A549 (cell line): ENCODE data around the gene PCDHB14. TPM values are rescaled to one million over a fixed set of nuclear protein-coding genes. Genes with fewer than 3 reads are reported as not detected.
"Not testable (repeated sequence)": the region's sequence is repeated elsewhere in the genome, so short reads cannot be mapped to it uniquely, and the experiment has no call there.

Experiments
- ATAC-seq, 2 experiments: fragments of 200-7000 bp in 1 of 2; fragments of >200 bp in 1 of 2; cut with Nextera tagmentation in 1 of 2; cut with Tn5 transposase in 1 of 2; 3 replicates each; pipeline versions ENCODE4 v1.8.0 to v1.9.1; 2018 to 2020; ENCODE audit warnings: mild to moderate bottlenecking in 1 of 2, moderate library complexity in 1 of 2
- CTCF ChIA-PET: fragments of 300-600 bp; sonication (Branson Sonifier 250); formaldehyde crosslinking; extraction: SDS; loops from one replicate; lab custom pipeline; 2021; ENCODE audit warnings: antibody characterized with exemption, inconsistent platforms; lab: Yijun Ruan, JAX
- POLR2A ChIA-PET: fragments of 350-600 bp; formaldehyde crosslinking; extraction: SDS; loops from one replicate; lab custom pipeline; 2021; ENCODE audit warnings: antibody characterized with exemption, inconsistent platforms; lab: Yijun Ruan, JAX
- DNase-seq, 2 experiments: peaks; one replicate each; pipeline versions ENCODE4 v3.0.0 to v3.0.0-alpha.2; 2011 to 2016; ENCODE audit warnings: low read depth in 1 of 2, low spot score in 1 of 2
- FAIRE-seq: peaks from 2 replicates; lab custom pipeline; 2011; peaks lifted over from hg19 to GRCh38; lab: Jason Lieb, UNC
- H3K27ac ChIP-seq, 2 experiments: fragments of >200 bp; sonication (Bioruptor Twin); formaldehyde crosslinking; 3 replicates each; pipeline ENCODE4 v1.5.1; 2016 to 2017
- H3K4me1 ChIP-seq: fragments of >200 bp; sonication (Bioruptor Twin); formaldehyde crosslinking; 3 replicates; pipeline ENCODE4 v1.6.1; 2016
- H3K4me2 ChIP-seq: fragments of >200 bp; sonication (Bioruptor Twin); formaldehyde crosslinking; 3 replicates; pipeline ENCODE4 v1.6.1; 2016
- H3K4me3 ChIP-seq: fragments of >200 bp; sonication (Bioruptor Twin); formaldehyde crosslinking; 3 replicates; pipeline ENCODE4 v1.5.1; 2016
- H3K9me3 ChIP-seq: fragments of >200 bp; sonication (Bioruptor Twin); formaldehyde crosslinking; 3 replicates; pipeline ENCODE4 v1.6.1; 2016
- CTCF ChIP-seq: fragments of >200 bp; sonication (Bioruptor Twin); formaldehyde crosslinking; IDR thresholded peaks from 3 replicates; pipeline ENCODE4 v1.5.1; 2016
- E2F6 ChIP-seq: IDR thresholded peaks from 2 replicates; pipeline ENCODE4 v1.6.1; 2012; ENCODE audit warnings: low read depth, borderline replicate concordance
- FOSL2 ChIP-seq, 2 experiments: fragments of 450-650 bp in 1 of 2; fragments of >200 bp in 1 of 2; sonication (Bioruptor Twin) in 1 of 2; formaldehyde crosslinking; IDR thresholded peaks; 2 replicates each; pipeline versions ENCODE4 v1.5.0 to v1.6.1; 2016 to 2020; ENCODE audit warnings: mild to moderate bottlenecking in 1 of 2, moderate library complexity in 1 of 2
- HDAC2 ChIP-seq: fragments of 200-600 bp; sonication (generic); IDR thresholded peaks from 2 replicates; pipeline ENCODE4 v1.6.1; 2016
- MAX ChIP-seq: IDR thresholded peaks from 2 replicates; pipeline ENCODE4 v1.6.1; 2012
- POLR2AphosphoS2 ChIP-seq: conservative IDR thresholded peaks from 2 replicates; pipeline ENCODE4 v1.6.1; 2012; ENCODE audit warnings: low read length, improper control_type of control experiment, inconsistent platforms
- RAD21 ChIP-seq, 2 experiments: fragments of >200 bp in 1 of 2; sonication (Bioruptor Twin) in 1 of 2; formaldehyde crosslinking in 1 of 2; IDR thresholded peaks in 1 of 2; conservative IDR thresholded peaks in 1 of 2; 2 replicates in 1 of 2; 3 replicates in 1 of 2; pipeline ENCODE4 v1.6.1; 2012 to 2018; ENCODE audit warnings: inconsistent platforms in 1 of 2
- WGBS: methylation state at CpG from one replicate; pipeline ENCODE4 v1.1.6; 2017; ENCODE audit errors: missing lambda C conversion rate; 5-methylcytosine and 5-hydroxymethylcytosine counted together
- polyA minus RNA-seq: library from RNA; depleted of rRNA, polyadenylated mRNA; stranded (reverse); fragments of >200 nt; gene quantifications from 2 replicates; pipeline ENCODE4 v1.2.3, GENCODE V29; 2011; rRNA and poly(A)+ RNA removed
- polyA plus RNA-seq, 4 experiments: library from polyadenylated mRNA; depleted of rRNA in 3 of 4; stranded (reverse); fragments of >200 nt; fragmentation: RNase III in 1 of 4; extraction: RNeasy Plus Mini Kit Qiagen cat#74134 plus additional on column Dnase treatment in 1 of 4; gene quantifications; 2 replicates in 3 of 4; 3 replicates in 1 of 4; pipeline ENCODE4 v1.2.3, GENCODE V29; 2011 to 2017

PCDHB14 gene
- 0.13 and 0.14 TPM in 2 replicates for polyA plus RNA-seq (2011; rRNA removed)
- polyA plus RNA-seq (2012; cell fraction: cytosol; rRNA removed): 0.08 TPM in 2 replicates
- 0.32 and 0.72 TPM in 2 replicates for polyA plus RNA-seq (2012; cell fraction: nucleus; rRNA removed)
- 0.05 to 0.12 TPM (median 0.09 TPM) in 3 replicates for polyA plus RNA-seq (2017; fragmentation: RNase III; extraction: RNeasy Plus Mini Kit Qiagen cat#74134 plus additional on column Dnase treatment)
- polyA minus RNA-seq: not detected in 2 replicates

GRCh38 chr5:141223112-141223783 lies at the start of gene PCDHB14:
Gene PCDHB14, plus strand, starts transcription at chr5:141223343. Its CDS starts 163 bp downstream, at chr5:141223506.
- 8% methylated on average over 15 of the region's 15 CpGs for WGBS
- FAIRE-seq (no peak), DNase-seq (peak in 1 of 2 experiments; percentile 36), ATAC-seq (peak in 1 of 2 experiments; percentile 69; a peak in 3 of 6 replicates)
- Histone ChIP-seq H3K27ac (no peak within 1 kb of the TSS), H3K4me1 (no peaks in the 10 kb centered on the region), H3K4me3 (peak within 1 kb of the TSS; percentile 17; the same call in 1 of the 3 replicates), H3K4me2 (peak within 1 kb of the TSS; percentile 55), H3K9me3 (peaks cover 30% of the 10 kb centered on the region)
- ChIA-PET CTCF (interaction anchor here (0.6 to 1.8 kb wide), 14 partner anchors 9 to 395 kb away, joined by 3 to 13 read pairs (median 4); partner anchors contain the start of genes DIAPH1, PCDHA6, PCDHB11 and PCDHB13), POLR2A (interaction anchor here (1.0 kb wide), 1 partner anchor 139 kb away, joined by 3 read pairs; no protein-coding TSS in a partner anchor)
- TF ChIP-seq RAD21 (conservative IDR thresholded peaks at IDR 0.05 in 1 of 2, IDR thresholded peaks at IDR 0.05 in 1 of 2): peak; percentile 49 to 55
- TF ChIP-seq E2F6: no peak
- TF ChIP-seq CTCF: peak; percentile 32; the same call in 2 of the 3 replicates

- peaks cover 18% of the 10 kb centered on the region; the same call in 2 of the 3 replicates for H3K9me3 ChIP-seq
- ATAC-seq, H3K4me3 ChIP-seq, H3K4me2 ChIP-seq, FAIRE-seq, H3K4me1 ChIP-seq, CTCF ChIA-PET, POLR2A ChIA-PET, H3K27ac ChIP-seq, DNase-seq: not testable (repeated sequence)
- WGBS: 73% methylated on average over 57 of the region's 79 CpGs
Measured at GRCh38 chr5:141174291-141175104, 48.6 kb upstream of the PCDHB14 start.

- DNase-seq (no peak), FAIRE-seq (peak; percentile 54), ATAC-seq (no peak)
- POLR2A ChIA-PET: no interaction called here
- 27% methylated on average over 1 of the region's 1 CpG for WGBS
- peaks cover 18% of the 10 kb centered on the region; the same call in 2 of the 3 replicates for H3K9me3 ChIP-seq
- CTCF ChIA-PET: no interaction called here
- H3K4me1 ChIP-seq: no peaks in the 10 kb centered on the region
- no peak overlapping the region for H3K4me2 ChIP-seq
- no peak overlapping the region for H3K27ac ChIP-seq
- TF ChIP-seq FOSL2 (IDR thresholded peaks at IDR 0.05) (no peak), FOSL2 (CRISPR knock-in tag; IDR thresholded peaks at IDR 0.05) (no peak), HDAC2 (no peak), MAX (no peak), POLR2AphosphoS2 (no peak)
- no peak overlapping the region for H3K4me3 ChIP-seq
Measured at GRCh38 chr5:141175933-141176332, 47.2 kb upstream of the PCDHB14 start.

- FAIRE-seq, H3K27ac ChIP-seq, H3K4me2 ChIP-seq, H3K4me3 ChIP-seq, H3K4me1 ChIP-seq: not testable (repeated sequence)
- TF ChIP-seq RAD21 (conservative IDR thresholded peaks at IDR 0.05 in 1 of 2, IDR thresholded peaks at IDR 0.05 in 1 of 2) (peak in 1 of 2 experiments; percentile 22; a peak in 2 of 5 replicates), CTCF (0 out of 3 replicates have a peak, but pooled peaks have one; percentile 10)
- peak in 1 of 2 experiments; percentile 37 for DNase-seq
- 31% methylated on average over 17 of the region's 18 CpGs for WGBS
- H3K9me3 ChIP-seq: peaks cover 16% of the 10 kb centered on the region; the same call in 2 of the 3 replicates
- CTCF ChIA-PET: interaction anchor here (0.7 to 1.8 kb wide), 5 partner anchors 10 to 142 kb away, joined by 3 to 7 read pairs (median 3); partner anchors contain the start of gene PCDHB6
- peak; percentile 76 to 89 for ATAC-seq
- POLR2A ChIA-PET: interaction anchor here (1.1 kb wide), 1 partner anchor 143 kb away, joined by 3 read pairs; the partner anchor contains the start of gene TAF7
Measured at GRCh38 chr5:141177577-141178191, 45.5 kb upstream of the PCDHB14 start, which contains the start of gene PCDHB8. Gene PCDHB8, plus strand, starts transcription at chr5:141177790. Its CDS starts 245 bp downstream, at chr5:141178035.

GRCh38 chr5:141179371-141179770 lies 43.8 kb upstream of the PCDHB14 start:
- H3K4me3 ChIP-seq, H3K4me1 ChIP-seq, H3K4me2 ChIP-seq, DNase-seq, ATAC-seq, H3K27ac ChIP-seq, POLR2A ChIA-PET, FAIRE-seq: not testable (repeated sequence)
- CTCF ChIA-PET: interaction anchor here (1.6 kb wide), 1 partner anchor 140 kb away, joined by 3 read pairs; no protein-coding TSS in a partner anchor
- H3K9me3 ChIP-seq: peaks cover 16% of the 10 kb centered on the region; the same call in 2 of the 3 replicates
- 74% methylated on average over 36 of the region's 39 CpGs for WGBS

GRCh38 chr5:141179876-141180275 lies 43.3 kb upstream of the PCDHB14 start:
- H3K27ac ChIP-seq, FAIRE-seq, DNase-seq, H3K4me3 ChIP-seq, POLR2A ChIA-PET, H3K4me1 ChIP-seq, ATAC-seq, H3K4me2 ChIP-seq, CTCF ChIA-PET: not testable (repeated sequence)
- H3K9me3 ChIP-seq: peaks cover 16% of the 10 kb centered on the region; the same call in 2 of the 3 replicates
- 54% methylated on average over 10 of the region's 32 CpGs for WGBS
